Kidney epithelial cell (primary cell): ENCODE measurements around the gene PPP1CA. TPM values are rescaled to one million over a fixed set of nuclear protein-coding genes. Genes with fewer than 3 reads are reported as not detected.

Experiments used
- DNase-seq: peaks from one replicate; pipeline ENCODE4 v3.0.0-alpha.2; 2010; ENCODE audit warnings: low read depth
- H3K27me3 ChIP-seq: 2 replicates; pipeline ENCODE4 v1.6.0; 2011; ENCODE audit warnings: low read length; ENCODE audit not compliant: control insufficient read depth, insufficient read depth
- H3K36me3 ChIP-seq: 2 replicates; pipeline ENCODE4 v1.5.1; 2011; ENCODE audit warnings: low read length; ENCODE audit not compliant: control insufficient read depth, insufficient read depth
- H3K4me3 ChIP-seq: 2 replicates; pipeline ENCODE4 v1.5.1; 2011; ENCODE audit warnings: low read depth, mild to moderate bottlenecking, control low read depth, low read length
- total RNA-seq: library from RNA; depleted of rRNA; stranded (reverse); fragments of >200 nt; gene quantifications from 2 replicates; pipeline ENCODE4 v1.2.3, GENCODE V29; 2015
- TF ChIP-seq, protein P1 (sequence below): IDR thresholded peaks from 2 replicates; pipeline ENCODE4 v1.5.1; 2011; ENCODE audit warnings: mild to moderate bottlenecking, moderate library complexity, low read length, control low read depth, inconsistent platforms; ENCODE audit not compliant: insufficient read depth, poor library complexity, severe bottlenecking

The PPP1CA gene
- total RNA-seq, 1 donor from 2014 or later, result 319 TPM

- H3K36me3 ChIP-seq, result peaks cover 3% of the 10 kb centered on the region
- H3K27me3 ChIP-seq, result no peaks in the 10 kb centered on the region
- DNase-seq, result no peak
- H3K4me3 ChIP-seq, result peak overlapping the region; percentile 98
- TF ChIP-seq, protein P1, sequence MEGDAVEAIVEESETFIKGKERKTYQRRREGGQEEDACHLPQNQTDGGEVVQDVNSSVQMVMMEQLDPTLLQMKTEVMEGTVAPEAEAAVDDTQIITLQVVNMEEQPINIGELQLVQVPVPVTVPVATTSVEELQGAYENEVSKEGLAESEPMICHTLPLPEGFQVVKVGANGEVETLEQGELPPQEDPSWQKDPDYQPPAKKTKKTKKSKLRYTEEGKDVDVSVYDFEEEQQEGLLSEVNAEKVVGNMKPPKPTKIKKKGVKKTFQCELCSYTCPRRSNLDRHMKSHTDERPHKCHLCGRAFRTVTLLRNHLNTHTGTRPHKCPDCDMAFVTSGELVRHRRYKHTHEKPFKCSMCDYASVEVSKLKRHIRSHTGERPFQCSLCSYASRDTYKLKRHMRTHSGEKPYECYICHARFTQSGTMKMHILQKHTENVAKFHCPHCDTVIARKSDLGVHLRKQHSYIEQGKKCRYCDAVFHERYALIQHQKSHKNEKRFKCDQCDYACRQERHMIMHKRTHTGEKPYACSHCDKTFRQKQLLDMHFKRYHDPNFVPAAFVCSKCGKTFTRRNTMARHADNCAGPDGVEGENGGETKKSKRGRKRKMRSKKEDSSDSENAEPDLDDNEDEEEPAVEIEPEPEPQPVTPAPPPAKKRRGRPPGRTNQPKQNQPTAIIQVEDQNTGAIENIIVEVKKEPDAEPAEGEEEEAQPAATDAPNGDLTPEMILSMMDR, result no peak
These were observed 640 bp downstream of the PPP1CA start for GRCh38 chr11:67400942-67401494.

GRCh38 chr11:67400251-67400941, 1.3 kb downstream of the PPP1CA start:
- H3K27me3 ChIP-seq, result no peaks in the 10 kb centered on the region
- peaks cover 3% of the 10 kb centered on the region for H3K36me3 ChIP-seq
- TF ChIP-seq, protein P1, result no peak
- DNase-seq, result no peak
- H3K4me3 ChIP-seq, result peak overlapping the region; percentile 98

GRCh38 chr11:67398661-67399563, 2.7 kb downstream of the PPP1CA start:
- TF ChIP-seq, protein P1, result no peak
- DNase-seq, result no peak
- Histone ChIP-seq H3K36me3 (peaks cover 3% of the 10 kb centered on the region), H3K27me3 (no peaks in the 10 kb centered on the region), H3K4me3 (no peak overlapping the region)

- H3K36me3 ChIP-seq, result peaks cover 3% of the 10 kb centered on the region
- no peaks in the 10 kb centered on the region for H3K27me3 ChIP-seq
- DNase-seq, result no peak
- no peak overlapping the region for H3K4me3 ChIP-seq
- TF ChIP-seq, protein P1, result no peak
These were observed 3.5 kb downstream of the PPP1CA start for GRCh38 chr11:67397986-67398660.

DNA sequence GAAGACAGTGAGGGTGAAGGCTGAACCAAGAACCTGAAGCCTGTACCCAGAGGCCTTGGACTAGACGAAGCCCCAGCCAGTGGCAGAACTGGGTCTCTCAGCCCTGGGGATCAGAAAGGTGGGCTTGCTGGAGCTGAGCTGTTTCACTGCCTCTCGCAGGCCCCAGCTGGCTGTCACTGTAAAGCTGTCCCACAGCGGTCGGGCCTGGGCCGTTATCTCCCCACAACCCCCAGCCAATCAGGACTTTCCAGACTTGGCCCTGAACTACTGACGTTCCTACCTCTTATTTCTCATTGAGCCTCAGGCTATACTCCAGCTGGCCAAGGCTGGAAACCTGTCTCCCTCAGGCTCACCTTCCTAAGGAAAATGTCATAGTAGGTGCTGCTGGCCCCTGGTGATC, 4.1 kb downstream of the PPP1CA start:
- H3K27me3 ChIP-seq, result no peaks in the 10 kb centered on the region
- H3K4me3 ChIP-seq, result no peak overlapping the region
- TF ChIP-seq, protein P1, result no peak
- DNase-seq, result no peak
- peaks cover 3% of the 10 kb centered on the region for H3K36me3 ChIP-seq
